Activated naive CD4-positive, alpha-beta T cell treated with anti-CD3 and anti-CD28 coated beads, Interleukin-2, amount 50 U/mL, for 72 hours (primary cell): ENCODE data around the gene TTYH3. TPM values are rescaled to one million over a fixed set of nuclear protein-coding genes. Genes with fewer than 3 reads are reported as not detected.
"Not testable (repeated sequence)": the region's sequence is repeated elsewhere in the genome, so short reads cannot be mapped to it uniquely, and the experiment has no call there.

ENCODE experiments used
- ATAC-seq, 2 donors: fragments of 150-1000 bp; cut with Tn5 transposase; 2 replicates each; pipeline ENCODE4 v1.10.0; 2021; ENCODE audit warnings: mild to moderate bottlenecking in 2 of 2, moderate library complexity in 2 of 2
- DNase-seq, 2 donors: peaks; one replicate each; pipeline ENCODE4 v3.0.0; 2021 to 2022; ENCODE audit warnings: low spot score in 2 of 2
- H3K27ac Mint-ChIP-seq, 2 donors: one replicate each; pipeline ENCODE4 v1.8.0; 2022; ENCODE audit warnings: mild to moderate bottlenecking in 2 of 2, mixed read lengths in 2 of 2
- H3K36me3 Mint-ChIP-seq, 2 donors: one replicate each; pipeline ENCODE4 v1.8.0; 2022; ENCODE audit warnings: mixed read lengths in 2 of 2
- H3K9me3 Mint-ChIP-seq, 2 donors: one replicate each; pipeline ENCODE4 v1.8.0; 2022; ENCODE audit warnings: mixed read lengths in 2 of 2
- total RNA-seq, 2 donors: library from RNA; stranded (reverse); gene quantifications; one replicate each; pipeline ENCODE4 v1.2.3, GENCODE V29; 2022

TTYH3 gene
- total RNA-seq, 2 donors from 2014 or later: 23.8 to 28.3 TPM

- no peaks in the 10 kb centered on the region for H3K9me3 Mint-ChIP-seq
- ATAC-seq (no peak), DNase-seq (no peak)
- H3K27ac Mint-ChIP-seq: peak overlapping the region in 1 of 2 donors; percentile 57
- no peaks in the 10 kb centered on the region for H3K36me3 Mint-ChIP-seq
Measured at GRCh38 chr7:2662273-2663120, 30.7 kb downstream of the TTYH3 start.

GRCh38 chr7:2663121-2663886 lies 31.5 kb downstream of the TTYH3 start:
- ATAC-seq (no peak), DNase-seq (no peak)
- no peak overlapping the region for H3K27ac Mint-ChIP-seq
- no peaks in the 10 kb centered on the region for H3K9me3 Mint-ChIP-seq
- H3K36me3 Mint-ChIP-seq: no peaks in the 10 kb centered on the region

- Mint-ChIP-seq H3K9me3 (no peaks in the 10 kb centered on the region), H3K27ac (no peak overlapping the region), H3K36me3 (no peaks in the 10 kb centered on the region)
- no peak for DNase-seq
- ATAC-seq: no peak
Measured at GRCh38 chr7:2663960-2664359, 32.2 kb downstream of the TTYH3 start.

GRCh38 chr7:2665359-2665791 lies 33.6 kb downstream of the TTYH3 start:
- H3K27ac Mint-ChIP-seq: no peak overlapping the region
- ATAC-seq: no peak
- no peaks in the 10 kb centered on the region for H3K36me3 Mint-ChIP-seq
- DNase-seq: no peak
- H3K9me3 Mint-ChIP-seq: no peaks in the 10 kb centered on the region

GRCh38 chr7:2666155-2666554 lies 34.4 kb downstream of the TTYH3 start:
- H3K9me3 Mint-ChIP-seq: no peaks in the 10 kb centered on the region
- no peak for ATAC-seq

GRCh38 chr7:2666588-2667250 lies 34.9 kb downstream of the TTYH3 start:
- no peaks in the 10 kb centered on the region for H3K9me3 Mint-ChIP-seq
- H3K36me3 Mint-ChIP-seq: no peaks in the 10 kb centered on the region
- DNase-seq: no peak
- ATAC-seq: no peak
- no peak overlapping the region for H3K27ac Mint-ChIP-seq

More at GRCh38 chr7:2666155-2666554, 34.4 kb downstream of the TTYH3 start:
- no peak for DNase-seq
- no peaks in the 10 kb centered on the region for H3K36me3 Mint-ChIP-seq
- H3K27ac Mint-ChIP-seq: no peak overlapping the region

GRCh38 chr7:2667843-2668242 lies 36.1 kb downstream of the TTYH3 start:
- ATAC-seq (no peak), DNase-seq (no peak)
- no peak overlapping the region for H3K27ac Mint-ChIP-seq
- no peaks in the 10 kb centered on the region for H3K9me3 Mint-ChIP-seq
- no peaks in the 10 kb centered on the region for H3K36me3 Mint-ChIP-seq

- Mint-ChIP-seq H3K27ac (no peak overlapping the region), H3K9me3 (no peaks in the 10 kb centered on the region), H3K36me3 (no peaks in the 10 kb centered on the region)
- DNase-seq (no peak), ATAC-seq (no peak)
Measured at GRCh38 chr7:2668401-2668800, 36.6 kb downstream of the TTYH3 start.

- no peak overlapping the region for H3K27ac Mint-ChIP-seq
- DNase-seq: no peak
- H3K9me3 Mint-ChIP-seq: no peaks in the 10 kb centered on the region
- H3K36me3 Mint-ChIP-seq: no peaks in the 10 kb centered on the region
- ATAC-seq: no peak
Measured at GRCh38 chr7:2670171-2670570, 38.4 kb downstream of the TTYH3 start.

GRCh38 chr7:2670720-2671391 lies 39.1 kb downstream of the TTYH3 start:
- H3K36me3 Mint-ChIP-seq: no peaks in the 10 kb centered on the region
- ATAC-seq: peak; percentile 90 to 92
- no peaks in the 10 kb centered on the region for H3K9me3 Mint-ChIP-seq
- H3K27ac Mint-ChIP-seq: peak overlapping the region; percentile 35 to 62
- peak; percentile 71 to 78 for DNase-seq

GRCh38 chr7:2673214-2673613 lies 41.4 kb downstream of the TTYH3 start:
- not testable (repeated sequence) for H3K27ac Mint-ChIP-seq, H3K9me3 Mint-ChIP-seq, DNase-seq, H3K36me3 Mint-ChIP-seq, ATAC-seq

- DNase-seq (no peak), ATAC-seq (no peak)
- Mint-ChIP-seq H3K9me3 (no peaks in the 10 kb centered on the region), H3K36me3 (no peaks in the 10 kb centered on the region), H3K27ac (no peak overlapping the region)
Measured at GRCh38 chr7:2673934-2674333, 42.1 kb downstream of the TTYH3 start.

GRCh38 chr7:2675256-2675764 lies 43.5 kb downstream of the TTYH3 start:
- ATAC-seq: no peak
- H3K36me3 Mint-ChIP-seq: no peaks in the 10 kb centered on the region
- H3K27ac Mint-ChIP-seq: no peak overlapping the region
- no peak for DNase-seq
- H3K9me3 Mint-ChIP-seq: no peaks in the 10 kb centered on the region

GRCh38 chr7:2676576-2676975 lies 44.8 kb downstream of the TTYH3 start:
- H3K36me3 Mint-ChIP-seq, ATAC-seq, DNase-seq, H3K27ac Mint-ChIP-seq, H3K9me3 Mint-ChIP-seq: not testable (repeated sequence)

GRCh38 chr7:2678454-2678853 lies 46.7 kb downstream of the TTYH3 start:
- not testable (repeated sequence) for H3K27ac Mint-ChIP-seq

More at GRCh38 chr7:2678454-2678853, 46.7 kb downstream of the TTYH3 start:
- not testable (repeated sequence) for H3K36me3 Mint-ChIP-seq, H3K9me3 Mint-ChIP-seq, ATAC-seq, DNase-seq
